OCI-LY1 (cell line): Measurements from ENCODE around the gene RCOR3.
"Not testable (repeated sequence)": the region's sequence is repeated elsewhere in the genome, so short reads cannot be mapped to it uniquely, and the experiment has no call there.

ENCODE experiments used
- H2AFZ ChIP-seq: fragments of 200-600 bp; sonication (generic), shearing (Covaris generic); 2 replicates; pipeline ENCODE4 v1.6.0; 2014; ENCODE audit warnings: antibody characterized with exemption, mild to moderate bottlenecking, low read length
- H3F3A ChIP-seq: fragments of 200-600 bp; sonication (generic), shearing (Covaris generic); 2 replicates; pipeline ENCODE4 v1.6.0; 2014; ENCODE audit warnings: mild to moderate bottlenecking, antibody characterized with exemption, low read length, moderate library complexity; ENCODE audit not compliant: insufficient read depth
- H3K27ac ChIP-seq: fragments of 200-600 bp; sonication (generic); 2 replicates; pipeline ENCODE4 v1.5.1; 2014; ENCODE audit warnings: low read length, mixed run types, mild to moderate bottlenecking, low read depth; ENCODE audit not compliant: poor library complexity, severe bottlenecking
- H3K27me3 ChIP-seq: fragments of 200-600 bp; sonication (generic); 2 replicates; pipeline ENCODE4 v1.6.0; 2014; ENCODE audit warnings: antibody characterized with exemption, mild to moderate bottlenecking, low read length, moderate library complexity; ENCODE audit not compliant: insufficient read depth
- H3K36me3 ChIP-seq: fragments of 200-600 bp; sonication (generic); 2 replicates; pipeline ENCODE4 v1.6.1; 2014; ENCODE audit warnings: mild to moderate bottlenecking, antibody characterized with exemption, low read length, moderate library complexity, mixed read lengths; ENCODE audit not compliant: insufficient read depth
- H3K4me1 ChIP-seq: fragments of 200-600 bp; sonication (generic); 2 replicates; pipeline ENCODE4 v1.5.1; 2014; ENCODE audit warnings: mild to moderate bottlenecking, low read length, moderate library complexity; ENCODE audit not compliant: insufficient read depth, severe bottlenecking
- H3K4me2 ChIP-seq: fragments of 200-600 bp; sonication (generic), shearing (Covaris generic); 2 replicates; pipeline ENCODE4 v1.6.1; 2014; ENCODE audit warnings: low read length
- H3K4me3 ChIP-seq: fragments of 200-600 bp; sonication (generic); 2 replicates; pipeline ENCODE4 v1.5.1; 2014; ENCODE audit warnings: low read length, low read depth, mild to moderate bottlenecking, mixed read lengths; ENCODE audit not compliant: poor library complexity, severe bottlenecking
- H3K79me2 ChIP-seq: fragments of 200-600 bp; shearing (Covaris generic); 2 replicates; pipeline ENCODE4 v1.6.1; 2016; ENCODE audit warnings: mixed run types, low read length, mixed read lengths; ENCODE audit not compliant: insufficient read depth
- H3K9ac ChIP-seq: fragments of 200-600 bp; sonication (generic), shearing (Covaris generic); 2 replicates; pipeline ENCODE4 v1.6.1; 2014; ENCODE audit warnings: mild to moderate bottlenecking, low read length, mixed read lengths
- H3K9me2 ChIP-seq: fragments of 200-600 bp; sonication (generic), shearing (Covaris generic); 2 replicates; pipeline ENCODE4 v1.6.1; 2014; ENCODE audit warnings: low read depth, mild to moderate bottlenecking, low read length, mixed read lengths
- H3K9me3 ChIP-seq: fragments of 200-600 bp; shearing (Covaris generic); 2 replicates; pipeline ENCODE4 v1.6.1; 2014; ENCODE audit warnings: low read length, mixed read lengths
- H4K20me1 ChIP-seq: fragments of 200-600 bp; sonication (generic), shearing (Covaris generic); 2 replicates; pipeline ENCODE4 v1.6.0; 2016; ENCODE audit warnings: mild to moderate bottlenecking, low read length; ENCODE audit not compliant: insufficient read depth
- CTCF ChIP-seq: fragments of 200-600 bp; sonication (generic), shearing (Covaris generic); IDR thresholded peaks from 2 replicates; pipeline ENCODE4 v1.5.1; 2017; ENCODE audit warnings: mild to moderate bottlenecking, antibody characterized with exemption, low read length, moderate library complexity, mixed read lengths
- EZH2 ChIP-seq: fragments of 200-600 bp; sonication (generic), shearing (Covaris generic); IDR thresholded peaks from 2 replicates; pipeline ENCODE4 v1.8.0; 2017; ENCODE audit warnings: borderline replicate concordance, mixed run types, mild to moderate bottlenecking, antibody characterized with exemption, low read length, moderate library complexity, mixed read lengths

The RCOR3 gene

GRCh38 chr1:211237579-211237978 is 21.6 kb upstream of the RCOR3 start:
- Histone ChIP-seq H2AFZ (no peak overlapping the region), H3K9me3 (no peaks in the 10 kb centered on the region), H3K4me1 (no peaks in the 10 kb centered on the region), H3K4me3 (no peak overlapping the region), H3K27ac (no peak overlapping the region), H3K9me2 (no peaks in the 10 kb centered on the region), H3F3A (no peaks in the 10 kb centered on the region), H4K20me1 (no peaks in the 10 kb centered on the region), H3K27me3 (no peaks in the 10 kb centered on the region), H3K36me3 (no peaks in the 10 kb centered on the region), H3K79me2 (no peaks in the 10 kb centered on the region), H3K9ac (no peak overlapping the region), H3K4me2 (no peak overlapping the region)
- TF ChIP-seq EZH2: no peak
- TF ChIP-seq CTCF: no peak

GRCh38 chr1:211240567-211240966 is 18.6 kb upstream of the RCOR3 start:
- not testable (repeated sequence) for H3K4me1 ChIP-seq, H3K27me3 ChIP-seq, H3F3A ChIP-seq, H3K79me2 ChIP-seq, H3K4me3 ChIP-seq, H3K4me2 ChIP-seq, H3K9me3 ChIP-seq, H2AFZ ChIP-seq, H3K9me2 ChIP-seq, H4K20me1 ChIP-seq, H3K36me3 ChIP-seq, H3K9ac ChIP-seq, H3K27ac ChIP-seq

GRCh38 chr1:211241071-211241470 is 18.1 kb upstream of the RCOR3 start:
- TF ChIP-seq CTCF (no peak), EZH2 (no peak)
- Histone ChIP-seq H3K27me3 (no peaks in the 10 kb centered on the region), H2AFZ (no peak overlapping the region), H3K36me3 (no peaks in the 10 kb centered on the region), H3K9me3 (no peaks in the 10 kb centered on the region), H3K4me1 (no peaks in the 10 kb centered on the region), H3K9me2 (no peaks in the 10 kb centered on the region), H3K27ac (no peak overlapping the region), H3K4me3 (no peak overlapping the region), H3K79me2 (no peaks in the 10 kb centered on the region), H3K4me2 (no peak overlapping the region), H4K20me1 (no peaks in the 10 kb centered on the region), H3F3A (no peaks in the 10 kb centered on the region), H3K9ac (no peak overlapping the region)

GRCh38 chr1:211243639-211244038 is 15.5 kb upstream of the RCOR3 start:
- not testable (repeated sequence) for H3K4me2 ChIP-seq, H3F3A ChIP-seq, H3K27me3 ChIP-seq, H3K79me2 ChIP-seq, H3K9ac ChIP-seq, H3K9me2 ChIP-seq, H3K36me3 ChIP-seq, H3K4me1 ChIP-seq, H3K4me3 ChIP-seq, H3K27ac ChIP-seq, H2AFZ ChIP-seq, H4K20me1 ChIP-seq, H3K9me3 ChIP-seq

GRCh38 chr1:211246583-211246982 is 12.6 kb upstream of the RCOR3 start:
- H3K4me3 ChIP-seq, H3K9me3 ChIP-seq, H3K27ac ChIP-seq, H3K27me3 ChIP-seq, H3K4me1 ChIP-seq, H3K36me3 ChIP-seq, H3K79me2 ChIP-seq, H3K9ac ChIP-seq, H3K4me2 ChIP-seq, H3K9me2 ChIP-seq, H2AFZ ChIP-seq, H4K20me1 ChIP-seq, H3F3A ChIP-seq: not testable (repeated sequence)
